ENCODE results near the gene CDC42EP5.

CDC42EP5 gene

DNA sequence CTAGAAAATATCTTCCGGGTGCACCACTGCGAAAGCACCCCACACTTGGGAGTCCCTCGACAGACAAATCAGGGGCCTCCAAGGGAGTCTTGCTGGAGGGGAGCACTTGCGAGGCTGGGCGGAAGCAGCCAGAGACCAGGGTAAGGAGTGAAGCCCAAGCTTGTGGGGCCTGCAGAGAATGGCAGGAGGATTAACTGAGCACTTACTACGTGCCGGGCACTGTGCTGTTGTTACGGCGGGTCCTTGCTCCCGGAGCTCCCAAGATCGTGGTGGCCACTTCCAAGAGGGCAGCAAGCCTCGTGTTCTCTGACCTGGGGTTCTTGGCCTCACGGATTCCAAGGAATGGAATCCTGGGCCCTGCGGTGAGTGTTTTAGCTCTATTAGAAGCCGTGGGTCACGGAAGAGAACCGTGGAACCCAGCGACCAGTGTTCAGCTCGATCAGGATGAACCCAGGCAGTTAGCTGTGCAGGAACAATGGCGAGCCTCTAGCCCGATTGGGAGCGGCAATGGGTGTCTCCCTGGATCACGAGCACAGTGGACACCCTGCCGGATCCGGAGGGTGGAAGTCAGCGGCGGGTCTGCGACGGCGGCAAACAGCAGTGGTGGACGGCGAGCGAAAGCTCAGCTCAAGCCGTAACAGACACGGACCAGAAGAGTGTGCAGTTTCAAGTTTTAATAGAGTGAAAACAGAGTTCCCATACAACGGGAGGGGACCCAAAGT is 48.3 kb downstream of the CDC42EP5 start:
- DNase-seq = no peak

DNA sequence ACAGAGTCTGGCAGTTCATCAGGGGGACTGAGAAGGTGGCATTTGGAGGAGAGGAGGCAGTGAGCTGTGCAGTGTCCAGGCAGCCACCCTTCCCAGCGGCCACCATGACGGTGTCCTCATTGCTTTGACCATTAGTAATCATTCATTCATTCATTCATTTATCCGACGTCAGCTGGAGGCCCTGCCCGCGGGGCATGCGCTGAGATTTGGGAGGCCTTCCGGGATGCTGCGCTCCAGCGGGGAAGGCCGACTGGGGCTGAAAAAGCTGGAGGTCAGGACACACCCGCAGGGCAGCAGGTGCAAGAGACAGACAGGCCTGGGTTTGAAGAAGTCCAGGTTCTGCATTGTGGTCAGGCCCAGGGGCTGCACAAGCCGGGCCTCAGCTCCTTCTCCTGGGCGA is 48.9 kb downstream of the CDC42EP5 start:
- no peak for DNase-seq

DNA sequence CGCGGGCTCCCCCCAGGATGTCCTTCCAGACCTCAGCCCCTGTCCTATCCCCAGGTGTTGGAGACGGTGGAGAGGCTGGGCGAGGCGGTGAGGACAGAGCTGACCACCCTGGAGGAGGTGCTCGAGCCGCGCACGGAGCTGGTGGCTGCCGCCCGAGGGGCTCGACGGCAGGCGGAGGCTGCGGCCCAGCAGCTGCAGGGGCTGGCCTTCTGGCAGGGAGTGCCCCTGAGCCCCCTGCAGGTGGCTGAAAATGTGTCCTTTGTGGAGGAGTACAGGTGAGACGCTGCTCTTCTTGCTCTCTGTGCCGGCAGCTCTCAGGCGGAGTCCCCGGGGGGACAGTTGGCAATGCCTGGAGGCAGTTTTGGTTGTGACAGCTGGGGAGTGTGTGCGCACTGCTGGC is 51.0 kb downstream of the CDC42EP5 start:
- no peak for DNase-seq

DNA sequence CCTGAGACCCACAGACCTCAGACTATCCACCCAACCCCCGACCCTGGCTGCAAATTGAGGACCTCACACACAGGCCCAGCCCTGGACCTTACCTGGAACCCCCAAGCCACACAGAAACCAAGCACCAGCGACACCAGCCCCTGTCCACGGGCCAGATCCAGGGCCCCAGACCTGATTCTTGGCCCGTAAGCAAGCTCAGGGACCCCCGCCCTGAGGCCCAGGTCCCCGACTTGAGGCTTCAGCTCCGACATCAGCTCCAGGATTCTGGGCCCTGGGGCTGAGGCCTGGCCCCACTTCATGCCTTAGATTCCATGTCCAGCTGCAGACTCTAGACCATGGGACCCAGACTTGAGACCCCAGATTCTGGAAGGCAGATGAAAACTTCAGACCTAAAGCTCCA is 51.6 kb downstream of the CDC42EP5 start:
- DNase-seq = no peak

DNA sequence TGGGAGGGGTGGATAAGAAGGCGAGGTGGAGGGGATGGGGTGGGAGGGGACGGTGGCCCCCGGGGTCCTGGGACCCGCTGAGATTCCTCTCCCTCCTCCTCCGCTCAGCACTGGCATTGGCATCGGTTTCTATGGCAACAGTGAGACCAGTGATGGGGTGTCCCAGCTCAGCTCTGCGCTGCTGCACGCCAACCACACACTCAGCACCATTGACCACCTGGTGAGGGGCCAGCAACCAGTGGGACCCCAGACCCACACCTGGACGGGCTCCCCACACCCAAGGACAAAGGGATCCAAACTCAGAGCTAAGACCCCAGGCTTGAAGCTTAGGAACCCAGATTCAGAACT is 52.0 kb downstream of the CDC42EP5 start:
- DNase-seq = no peak

DNA sequence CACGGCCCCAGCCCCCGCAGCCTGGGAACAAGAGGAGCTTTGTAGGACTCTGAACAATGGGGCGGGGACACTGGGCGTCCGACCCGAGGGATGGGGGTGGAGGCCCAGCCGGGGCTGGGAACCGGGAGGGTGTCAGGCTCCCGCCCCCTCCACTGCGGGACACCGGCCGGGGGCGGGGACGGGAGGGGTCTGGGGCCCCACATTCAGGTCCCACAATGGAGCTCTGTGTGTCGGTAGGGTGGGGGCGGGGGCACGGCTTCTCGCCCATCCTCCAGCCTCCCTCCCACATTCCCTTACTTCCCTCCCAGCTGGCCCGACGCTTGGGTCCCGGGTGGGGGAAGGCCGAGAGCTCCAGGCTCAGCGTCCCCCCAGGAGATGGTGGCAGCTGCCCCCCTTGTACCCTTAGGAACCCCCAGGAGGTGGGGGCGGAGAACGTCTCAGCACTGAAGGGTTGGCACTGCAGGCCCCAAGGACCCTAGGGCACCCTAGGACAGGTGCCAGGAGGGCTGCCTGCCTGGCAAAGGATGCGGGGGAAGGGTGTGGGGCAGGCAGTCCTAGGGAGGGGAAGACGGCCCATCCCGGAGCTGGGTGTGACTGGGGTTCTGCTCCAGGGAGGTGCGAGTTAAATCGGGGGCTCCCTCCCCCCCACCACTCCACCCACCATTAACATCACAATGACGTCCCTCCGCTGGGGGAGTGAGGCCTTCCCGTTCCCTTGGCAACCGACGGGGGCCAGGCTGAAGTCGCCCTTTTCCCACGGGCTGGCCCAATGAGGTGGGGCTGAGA is 52.5 kb downstream of the CDC42EP5 start:
- DNase-seq = no peak

DNA sequence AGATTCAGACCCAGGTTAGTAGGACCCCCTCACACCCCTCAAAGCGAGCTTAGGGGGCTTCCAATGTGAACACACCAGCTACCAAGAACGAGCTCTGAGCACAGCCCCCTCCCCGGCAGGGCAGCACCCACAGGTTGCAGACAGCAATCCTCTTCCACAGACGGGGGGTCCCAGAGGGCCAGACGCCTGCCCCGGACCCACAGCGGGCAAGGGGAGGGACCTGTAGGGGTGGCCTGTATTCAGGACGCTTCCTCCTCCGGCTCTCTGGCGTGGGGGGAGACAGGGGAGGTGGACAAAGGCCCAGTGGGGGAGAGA is 53.1 kb downstream of the CDC42EP5 start:
- DNase-seq = no peak

DNA sequence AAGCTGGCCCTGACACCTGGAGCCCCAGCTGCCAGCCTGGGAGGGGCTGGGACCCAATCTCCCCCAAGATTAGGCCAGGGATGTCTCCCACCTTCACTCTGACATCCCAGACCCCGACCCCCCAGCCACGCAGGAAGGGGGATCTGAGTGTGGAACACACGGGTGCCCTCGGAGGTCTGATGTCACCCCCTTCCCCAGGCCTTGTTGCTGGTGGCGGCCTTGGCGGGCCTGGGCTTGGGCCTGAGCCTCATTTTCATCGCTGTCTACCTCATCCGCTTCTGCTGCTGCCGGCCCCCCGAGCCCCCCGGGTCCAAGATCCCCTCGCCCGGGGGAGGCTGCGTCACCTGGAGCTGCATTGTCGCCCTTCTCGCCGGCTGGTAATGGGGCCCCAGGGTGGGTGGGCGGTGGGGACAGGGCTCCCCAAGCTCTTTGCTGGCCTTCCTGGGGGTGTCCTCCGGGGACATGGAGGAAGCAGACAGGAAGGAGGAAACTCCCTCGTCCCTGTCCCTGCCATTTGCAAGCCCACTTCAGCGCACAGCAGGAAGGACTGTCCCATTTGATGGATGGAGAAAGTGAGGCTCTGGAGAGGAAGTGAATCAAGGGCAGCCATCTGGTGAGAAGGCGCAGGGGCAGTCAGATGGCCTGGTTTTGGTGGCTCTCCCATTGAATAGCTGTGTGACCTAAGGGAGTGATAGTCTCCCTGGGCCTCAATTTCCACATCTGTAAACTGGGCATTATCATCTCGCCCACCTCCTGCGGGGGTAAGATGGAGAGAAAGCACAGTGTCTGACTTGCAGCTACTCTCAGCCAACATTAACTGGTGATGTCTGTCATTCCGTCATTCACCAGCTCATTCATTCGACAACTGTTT is 53.9 kb downstream of the CDC42EP5 start:
- no peak for DNase-seq

DNA sequence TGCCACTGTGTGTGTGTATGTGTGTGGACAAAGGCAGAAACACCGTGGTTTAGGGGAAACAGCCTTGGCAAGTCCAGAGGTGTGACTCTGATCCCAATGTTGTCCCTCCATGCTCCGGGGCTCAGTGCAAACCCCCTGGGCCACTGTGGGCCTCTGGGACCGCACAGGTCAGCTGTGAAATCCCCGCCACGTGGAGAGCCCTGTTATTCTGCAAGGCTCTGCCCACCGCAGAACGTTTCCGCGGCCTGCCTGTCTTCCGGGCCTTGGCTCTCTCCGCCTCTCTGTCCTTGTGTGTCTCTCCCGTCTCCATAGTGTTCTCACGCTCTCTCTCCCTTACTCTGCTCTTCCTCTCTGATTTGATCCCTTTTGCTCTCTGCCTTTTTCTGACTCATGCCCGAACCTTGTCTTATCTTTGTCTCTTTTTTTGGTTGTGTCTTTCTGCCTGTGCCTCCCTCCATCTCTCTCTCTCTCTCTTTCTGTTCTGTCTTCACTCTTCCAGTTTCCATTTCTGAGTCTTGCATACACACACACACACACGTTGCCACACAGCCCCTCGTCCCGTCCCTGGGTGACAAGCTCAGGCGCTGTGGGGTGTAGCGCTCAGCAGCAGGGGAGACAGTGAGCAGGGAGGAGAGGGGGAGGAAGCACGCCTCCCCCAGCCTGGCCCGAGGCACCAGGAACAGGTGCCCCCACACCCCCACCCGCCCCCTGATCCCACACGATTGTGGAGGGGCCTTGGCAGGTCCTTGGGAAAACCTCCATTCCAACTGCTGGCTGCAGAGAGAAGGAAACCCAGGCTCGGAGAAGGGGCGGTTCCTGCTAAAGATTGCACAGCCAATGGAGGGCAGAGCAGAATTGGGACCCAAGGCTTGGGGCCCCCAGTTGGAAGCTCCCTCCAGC is 54.8 kb downstream of the CDC42EP5 start:
- no peak for DNase-seq

DNA sequence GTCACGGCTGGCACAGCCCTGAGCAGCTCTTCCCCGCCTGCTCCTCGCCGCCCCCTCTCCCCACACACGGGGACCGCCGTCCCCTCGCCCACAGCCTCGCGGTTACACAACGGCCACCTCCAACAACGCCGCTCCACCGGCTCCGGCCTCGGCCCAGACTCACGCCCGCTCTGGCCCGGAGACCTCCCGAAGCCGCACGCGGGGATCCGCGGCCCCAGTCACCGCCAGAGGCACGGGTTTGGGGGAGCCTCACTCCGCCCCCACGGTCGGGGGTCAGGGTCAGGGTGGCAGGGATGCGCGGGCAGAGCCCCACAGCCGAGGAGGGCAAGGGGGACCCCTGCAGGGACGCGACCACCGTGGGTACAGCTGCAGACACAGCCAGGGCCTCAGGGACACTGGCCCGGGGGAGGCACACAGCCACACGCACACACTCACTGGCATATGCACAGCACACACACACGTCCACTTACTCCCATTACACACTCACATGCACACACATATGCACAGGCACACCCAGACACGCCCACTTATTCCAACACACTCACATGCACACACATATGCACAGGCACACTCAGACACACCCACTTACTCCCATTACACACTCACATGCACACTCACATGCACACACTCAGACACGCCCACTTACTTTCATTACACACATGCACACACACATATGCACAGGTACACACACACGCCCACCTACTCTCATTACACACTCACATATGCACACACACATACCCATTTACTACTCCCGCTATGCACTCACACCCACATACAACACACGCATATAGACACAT is 56.2 kb downstream of the CDC42EP5 start:
- no peak for DNase-seq

DNA sequence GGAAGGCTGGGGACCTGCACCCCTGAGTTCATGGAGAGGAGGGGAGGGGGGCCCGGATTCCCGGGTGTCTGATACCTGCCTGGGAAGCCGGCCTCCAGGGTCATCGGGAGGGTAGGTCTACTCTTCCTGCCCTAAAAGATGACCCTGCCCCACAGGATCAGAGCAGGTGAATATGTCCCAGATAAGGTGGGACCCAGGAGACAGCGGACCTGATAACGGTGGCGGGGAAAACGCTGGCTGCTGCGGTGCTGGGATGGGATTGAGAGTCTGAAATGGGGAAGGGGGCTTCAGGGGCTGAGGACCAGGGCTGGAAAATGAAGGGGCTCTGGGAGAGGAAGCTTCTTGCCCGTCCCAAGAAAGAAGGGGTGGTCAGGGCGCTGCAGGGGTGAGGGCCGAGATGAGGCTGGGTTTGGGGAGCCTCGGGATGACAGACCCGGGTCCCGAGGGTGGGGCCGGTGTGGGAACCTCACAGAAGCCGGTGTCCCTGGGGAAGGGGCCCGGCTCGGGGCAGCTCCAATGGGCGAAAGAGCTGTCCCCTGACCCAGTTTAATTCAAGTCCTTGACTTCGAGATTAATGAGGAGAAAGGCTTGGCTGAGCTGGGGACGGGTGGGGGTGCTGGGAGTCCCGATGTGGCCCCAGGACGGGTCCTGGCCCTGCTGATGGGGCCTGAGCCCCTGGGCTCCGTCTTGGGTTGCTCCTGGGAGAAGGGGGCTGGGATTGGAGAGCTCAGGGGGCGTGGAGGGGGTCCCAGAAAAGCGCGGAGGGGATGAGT is 57.0 kb downstream of the CDC42EP5 start:
- no peak for DNase-seq

DNA sequence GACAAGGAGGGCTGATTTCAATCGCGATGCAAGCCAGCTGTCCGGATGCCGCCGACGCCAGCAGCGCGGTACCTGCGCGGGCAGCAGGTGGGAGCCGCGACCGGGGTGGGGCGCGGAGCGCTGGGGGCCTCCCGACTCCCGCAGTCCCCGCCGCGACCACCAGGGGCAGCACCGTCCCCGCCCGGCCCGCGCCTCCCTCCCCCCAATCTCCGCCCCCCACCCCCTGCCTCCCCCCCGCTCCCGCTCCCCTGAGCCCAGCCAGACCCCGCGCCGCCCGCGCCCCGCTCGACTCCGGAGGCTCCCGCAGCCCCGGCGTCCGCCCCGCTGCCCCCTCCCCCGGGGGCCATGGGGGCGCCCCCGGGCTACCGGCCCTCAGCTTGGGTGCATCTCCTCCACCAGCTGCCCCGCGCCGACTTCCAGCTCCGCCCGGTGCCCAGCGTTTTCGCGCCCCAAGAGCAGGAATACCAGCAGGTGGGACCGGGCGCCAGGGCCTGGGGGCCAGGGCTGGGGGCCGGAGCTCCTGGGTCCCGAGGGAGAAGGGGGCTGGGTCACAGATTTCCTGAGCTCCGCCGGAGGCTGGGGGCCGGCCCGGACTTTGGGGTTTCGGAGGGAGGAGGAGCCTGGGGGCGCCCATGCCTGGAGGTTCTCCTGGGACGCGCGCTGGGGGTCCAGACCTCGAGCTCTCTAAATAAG is 57.7 kb downstream of the CDC42EP5 start, which contains the start of gene TTYH1:
TSS of gene TTYH1 (plus strand) at position 257 of the 693 bp plus-strand sequence. CDS start at position 346, 89 bp downstream.
- DNase-seq = no peak
